Ovary (tissue), 3 donors: ENCODE measurements around the gene TFF1.

Source experiments
- CTCF ChIP-seq, 3 donors: fragments of 450-650 bp in 2 of 3; fragments of 200-600 bp in 1 of 3; IDR thresholded peaks; one replicate each; pipeline versions ENCODE4 v1.5.1 to v1.8.0; 2016 to 2022; ENCODE audit warnings: antibody characterized with exemption in 3 of 3, mild to moderate bottlenecking in 1 of 3
- POLR2A ChIP-seq: fragments of 450-650 bp; IDR thresholded peaks from one replicate; pipeline ENCODE4 v1.6.1; 2017; ENCODE audit warnings: antibody characterized with exemption, mild to moderate bottlenecking, moderate library complexity
- donor health status: DM: no; HTN: no; CAD: no.

GRCh38 chr21:42343963-42344510, 22.3 kb downstream of the TFF1 start:
- no peak for TF ChIP-seq CTCF (IDR thresholded peaks at IDR 0.05)
- TF ChIP-seq POLR2A = no peak
